HepG2 (cell line): ENCODE measurements around the gene BIRC5. TPM values are rescaled to one million over a fixed set of nuclear protein-coding genes. Genes with fewer than 3 reads are reported as not detected.

Source experiments
- ADNP ChIP-seq: sonication (generic); formaldehyde crosslinking; IDR thresholded peaks from 2 replicates; pipeline ENCODE4 v1.4.0; 2020; ENCODE audit warnings: missing genetic modification reagents
- HES4 ChIP-seq: sonication (generic); formaldehyde crosslinking; IDR thresholded peaks from 2 replicates; pipeline ENCODE4 v1.9.0; 2021; ENCODE audit warnings: mild to moderate bottlenecking, missing genetic modification reagents, borderline replicate concordance
- HNRNPL ChIP-seq: fragments of 200-400 bp; formaldehyde crosslinking; IDR thresholded peaks from 2 replicates; pipeline ENCODE4 v1.6.1; 2017; ENCODE audit warnings: mild to moderate bottlenecking, low read depth, low read length
- MBD4 ChIP-seq: IDR thresholded peaks from 2 replicates; pipeline ENCODE4 v1.6.1; 2012; ENCODE audit warnings: low read length, inconsistent platforms, borderline replicate concordance
- NFYC ChIP-seq: IDR thresholded peaks from 2 replicates; pipeline ENCODE4 v1.6.1; 2016; ENCODE audit warnings: missing genetic modification reagents, missing compliant biosample characterization
- PCBP2 ChIP-seq: fragments of 200-400 bp; formaldehyde crosslinking; optimal IDR thresholded peaks from 2 replicates; pipeline ENCODE3; 2018; ENCODE audit warnings: low read length, low read depth; ENCODE audit not compliant: poor library complexity, severe bottlenecking
- RARG ChIP-seq: sonication (generic); formaldehyde crosslinking; IDR thresholded peaks from 2 replicates; pipeline ENCODE4 v1.4.0; 2020; ENCODE audit warnings: low read depth, mild to moderate bottlenecking, missing genetic modification reagents
- SPEN ChIP-seq: sonication (generic); formaldehyde crosslinking; IDR thresholded peaks from 2 replicates; pipeline ENCODE4 v1.5.1; 2020; ENCODE audit warnings: low read depth, mild to moderate bottlenecking, missing genetic modification reagents
- TGIF2 ChIP-seq: IDR thresholded peaks from 2 replicates; pipeline ENCODE4 v1.6.1; 2016; ENCODE audit warnings: control low read depth, missing compliant biosample characterization
- ZBTB3 ChIP-seq: sonication (generic); formaldehyde crosslinking; IDR thresholded peaks from 2 replicates; pipeline ENCODE4 v1.4.0; 2020; ENCODE audit warnings: low read depth, mild to moderate bottlenecking, moderate library complexity, missing genetic modification reagents, borderline replicate concordance
- ZBTB7B ChIP-seq: sonication (generic); formaldehyde crosslinking; IDR thresholded peaks from 2 replicates; pipeline ENCODE4 v1.4.0; 2020; ENCODE audit warnings: missing genetic modification reagents
- ZFY ChIP-seq: sonication (generic); formaldehyde crosslinking; IDR thresholded peaks from 2 replicates; pipeline ENCODE4 v1.4.0; 2020; ENCODE audit warnings: missing genetic modification reagents
- ZIK1 ChIP-seq: sonication (generic); formaldehyde crosslinking; IDR thresholded peaks from 2 replicates; pipeline ENCODE4 v1.5.0; 2020; ENCODE audit warnings: mild to moderate bottlenecking, low read depth, missing genetic modification reagents, borderline replicate concordance
- ZNF678 ChIP-seq: sonication (generic); formaldehyde crosslinking; IDR thresholded peaks from 2 replicates; pipeline ENCODE4 v1.4.0; 2020; ENCODE audit warnings: mild to moderate bottlenecking, missing genetic modification reagents
- ZNF782 ChIP-seq: sonication (generic); formaldehyde crosslinking; IDR thresholded peaks from 2 replicates; pipeline ENCODE4 v1.4.0; 2020; ENCODE audit warnings: missing genetic modification reagents, mild to moderate bottlenecking, borderline replicate concordance
- ZNF839 ChIP-seq: sonication (generic); formaldehyde crosslinking; IDR thresholded peaks from 2 replicates; pipeline ENCODE4 v1.4.0; 2020; ENCODE audit warnings: missing genetic modification reagents, mild to moderate bottlenecking, borderline replicate concordance
- polyA plus RNA-seq, 8 experiments: library from polyadenylated mRNA; depleted of rRNA in 3 of 8; stranded (reverse) in 7 of 8; unstranded in 1 of 8; fragments of >200 nt; fragmentation: Illumina TruSeq in 4 of 8; extraction: Trizol in 4 of 8; gene quantifications; 2 replicates each; pipeline versions ENCODE4 v1.2.1 to v1.2.3, GENCODE V29; 2011 to 2016; ENCODE audit warnings: low read depth in 4 of 8, missing spikeins in 1 of 8, mixed read lengths in 1 of 8; ENCODE audit not compliant: insufficient read depth in 1 of 8
- total RNA-seq, 5 experiments: library from RNA; depleted of rRNA; stranded (reverse); fragments of >200 nt; fragmentation: Illumina TruSeq; extraction: Trizol; gene quantifications; 2 replicates each; pipeline ENCODE4 v1.2.3, GENCODE V29; 2016; ENCODE audit warnings: low read depth in 1 of 5
- TF ChIP-seq, protein P1 (sequence below): sonication (generic); formaldehyde crosslinking; IDR thresholded peaks from 2 replicates; pipeline ENCODE4 v1.5.0; 2020; ENCODE audit warnings: mild to moderate bottlenecking, missing genetic modification reagents
- TF ChIP-seq, protein P2 (sequence below): IDR thresholded peaks from 2 replicates; pipeline ENCODE4 v1.6.1; 2018; ENCODE audit warnings: missing genetic modification reagents, mild to moderate bottlenecking, missing compliant biosample characterization
- TF ChIP-seq, protein P3 (sequence below): sonication (generic); formaldehyde crosslinking; IDR thresholded peaks from 2 replicates; pipeline ENCODE4 v1.5.1; 2020; ENCODE audit warnings: missing genetic modification reagents, mild to moderate bottlenecking, borderline replicate concordance
- TF ChIP-seq, protein P4 (sequence below): sonication (generic); formaldehyde crosslinking; IDR thresholded peaks from 2 replicates; pipeline ENCODE4 v1.4.0; 2020; ENCODE audit warnings: missing genetic modification reagents

BIRC5 gene
- total and polyA plus RNA-seq, 2 of the 13 experiments (the other 11 are each of a cell fraction or from before 2014, with no cell fraction given) = 30.3 to 135 TPM

DNA sequence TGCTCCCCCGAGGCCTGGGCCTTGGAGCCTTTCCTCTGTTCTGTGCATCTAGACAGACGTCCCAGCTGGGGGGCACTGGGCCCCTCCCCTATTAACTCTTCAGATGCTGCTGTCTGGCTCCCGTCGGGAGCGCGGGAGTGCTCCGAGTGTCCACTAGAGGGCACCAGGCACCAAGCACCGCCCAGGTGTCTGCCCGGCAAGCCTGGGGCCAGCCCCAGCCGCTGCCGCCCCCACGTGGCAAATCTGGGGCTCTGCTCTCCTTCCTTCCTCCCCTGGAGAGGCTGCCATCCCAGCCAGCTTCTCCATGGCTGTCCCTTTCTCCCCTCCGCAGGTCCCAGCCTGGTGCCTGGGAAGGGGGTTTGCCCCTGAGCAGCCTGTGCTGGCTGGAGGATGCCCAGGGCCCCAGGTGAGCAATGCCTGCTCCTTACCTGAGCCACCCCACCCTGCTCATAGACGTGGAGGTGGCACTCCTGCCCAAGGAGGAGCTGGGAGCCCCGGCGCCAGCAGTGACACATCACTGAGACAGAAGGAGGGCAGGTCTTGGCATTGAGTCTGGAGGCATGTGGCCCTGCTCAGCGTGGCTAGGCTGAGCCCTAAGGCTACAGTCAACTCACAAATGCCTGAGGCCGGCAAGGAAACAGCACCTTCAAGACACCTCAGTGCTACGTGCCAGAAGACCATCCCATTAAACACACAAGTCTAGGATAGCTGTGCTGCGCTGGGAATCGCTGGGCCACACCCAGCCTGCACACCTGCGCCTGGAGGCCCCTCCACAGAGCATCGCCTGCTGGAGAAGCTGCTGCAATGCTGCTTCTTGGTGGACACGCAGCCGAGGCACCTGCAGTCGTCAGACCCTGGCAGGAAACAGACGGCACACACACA, 37.1 kb downstream of the BIRC5 start (continued):
- TF ChIP-seq, protein P1, sequence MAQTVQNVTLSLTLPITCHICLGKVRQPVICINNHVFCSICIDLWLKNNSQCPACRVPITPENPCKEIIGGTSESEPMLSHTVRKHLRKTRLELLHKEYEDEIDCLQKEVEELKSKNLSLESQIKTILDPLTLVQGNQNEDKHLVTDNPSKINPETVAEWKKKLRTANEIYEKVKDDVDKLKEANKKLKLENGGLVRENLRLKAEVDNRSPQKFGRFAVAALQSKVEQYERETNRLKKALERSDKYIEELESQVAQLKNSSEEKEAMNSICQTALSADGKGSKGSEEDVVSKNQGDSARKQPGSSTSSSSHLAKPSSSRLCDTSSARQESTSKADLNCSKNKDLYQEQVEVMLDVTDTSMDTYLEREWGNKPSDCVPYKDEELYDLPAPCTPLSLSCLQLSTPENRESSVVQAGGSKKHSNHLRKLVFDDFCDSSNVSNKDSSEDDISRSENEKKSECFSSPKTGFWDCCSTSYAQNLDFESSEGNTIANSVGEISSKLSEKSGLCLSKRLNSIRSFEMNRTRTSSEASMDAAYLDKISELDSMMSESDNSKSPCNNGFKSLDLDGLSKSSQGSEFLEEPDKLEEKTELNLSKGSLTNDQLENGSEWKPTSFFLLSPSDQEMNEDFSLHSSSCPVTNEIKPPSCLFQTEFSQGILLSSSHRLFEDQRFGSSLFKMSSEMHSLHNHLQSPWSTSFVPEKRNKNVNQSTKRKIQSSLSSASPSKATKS (CRISPR knock-in tag) = no peak
- TF ChIP-seq NFYC (CRISPR knock-in tag) (peak; percentile 47; the same call in 1 of the 2 replicates), ZNF782 (CRISPR knock-in tag) (no peak), HES4 (CRISPR knock-in tag) (no peak; the same call in 1 of the 2 replicates), ZBTB3 (CRISPR knock-in tag) (no peak), SPEN (CRISPR knock-in tag) (peak; percentile 77), MBD4 (no peak), ZNF678 (CRISPR knock-in tag) (no peak), ZIK1 (CRISPR knock-in tag) (no peak), RARG (CRISPR knock-in tag) (no peak), ZFY (CRISPR knock-in tag) (peak; percentile 46; the same call in 1 of the 2 replicates), ZBTB7B (CRISPR knock-in tag) (peak; percentile 94; the same call in 1 of the 2 replicates), HNRNPL (peak; percentile 83), TGIF2 (CRISPR knock-in tag) (no peak), ADNP (CRISPR knock-in tag) (no peak), ZNF839 (CRISPR knock-in tag) (no peak), PCBP2 (no peak)
- TF ChIP-seq, protein P2, sequence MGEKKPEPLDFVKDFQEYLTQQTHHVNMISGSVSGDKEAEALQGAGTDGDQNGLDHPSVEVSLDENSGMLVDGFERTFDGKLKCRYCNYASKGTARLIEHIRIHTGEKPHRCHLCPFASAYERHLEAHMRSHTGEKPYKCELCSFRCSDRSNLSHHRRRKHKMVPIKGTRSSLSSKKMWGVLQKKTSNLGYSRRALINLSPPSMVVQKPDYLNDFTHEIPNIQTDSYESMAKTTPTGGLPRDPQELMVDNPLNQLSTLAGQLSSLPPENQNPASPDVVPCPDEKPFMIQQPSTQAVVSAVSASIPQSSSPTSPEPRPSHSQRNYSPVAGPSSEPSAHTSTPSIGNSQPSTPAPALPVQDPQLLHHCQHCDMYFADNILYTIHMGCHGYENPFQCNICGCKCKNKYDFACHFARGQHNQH (CRISPR knock-in tag) = peak; percentile 88
- TF ChIP-seq, protein P3, sequence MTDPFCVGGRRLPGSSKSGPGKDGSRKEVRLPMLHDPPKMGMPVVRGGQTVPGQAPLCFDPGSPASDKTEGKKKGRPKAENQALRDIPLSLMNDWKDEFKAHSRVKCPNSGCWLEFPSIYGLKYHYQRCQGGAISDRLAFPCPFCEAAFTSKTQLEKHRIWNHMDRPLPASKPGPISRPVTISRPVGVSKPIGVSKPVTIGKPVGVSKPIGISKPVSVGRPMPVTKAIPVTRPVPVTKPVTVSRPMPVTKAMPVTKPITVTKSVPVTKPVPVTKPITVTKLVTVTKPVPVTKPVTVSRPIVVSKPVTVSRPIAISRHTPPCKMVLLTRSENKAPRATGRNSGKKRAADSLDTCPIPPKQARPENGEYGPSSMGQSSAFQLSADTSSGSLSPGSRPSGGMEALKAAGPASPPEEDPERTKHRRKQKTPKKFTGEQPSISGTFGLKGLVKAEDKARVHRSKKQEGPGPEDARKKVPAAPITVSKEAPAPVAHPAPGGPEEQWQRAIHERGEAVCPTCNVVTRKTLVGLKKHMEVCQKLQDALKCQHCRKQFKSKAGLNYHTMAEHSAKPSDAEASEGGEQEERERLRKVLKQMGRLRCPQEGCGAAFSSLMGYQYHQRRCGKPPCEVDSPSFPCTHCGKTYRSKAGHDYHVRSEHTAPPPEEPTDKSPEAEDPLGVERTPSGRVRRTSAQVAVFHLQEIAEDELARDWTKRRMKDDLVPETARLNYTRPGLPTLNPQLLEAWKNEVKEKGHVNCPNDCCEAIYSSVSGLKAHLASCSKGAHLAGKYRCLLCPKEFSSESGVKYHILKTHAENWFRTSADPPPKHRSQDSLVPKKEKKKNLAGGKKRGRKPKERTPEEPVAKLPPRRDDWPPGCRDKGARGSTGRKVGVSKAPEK (CRISPR knock-in tag) = no peak
- TF ChIP-seq, protein P4, sequence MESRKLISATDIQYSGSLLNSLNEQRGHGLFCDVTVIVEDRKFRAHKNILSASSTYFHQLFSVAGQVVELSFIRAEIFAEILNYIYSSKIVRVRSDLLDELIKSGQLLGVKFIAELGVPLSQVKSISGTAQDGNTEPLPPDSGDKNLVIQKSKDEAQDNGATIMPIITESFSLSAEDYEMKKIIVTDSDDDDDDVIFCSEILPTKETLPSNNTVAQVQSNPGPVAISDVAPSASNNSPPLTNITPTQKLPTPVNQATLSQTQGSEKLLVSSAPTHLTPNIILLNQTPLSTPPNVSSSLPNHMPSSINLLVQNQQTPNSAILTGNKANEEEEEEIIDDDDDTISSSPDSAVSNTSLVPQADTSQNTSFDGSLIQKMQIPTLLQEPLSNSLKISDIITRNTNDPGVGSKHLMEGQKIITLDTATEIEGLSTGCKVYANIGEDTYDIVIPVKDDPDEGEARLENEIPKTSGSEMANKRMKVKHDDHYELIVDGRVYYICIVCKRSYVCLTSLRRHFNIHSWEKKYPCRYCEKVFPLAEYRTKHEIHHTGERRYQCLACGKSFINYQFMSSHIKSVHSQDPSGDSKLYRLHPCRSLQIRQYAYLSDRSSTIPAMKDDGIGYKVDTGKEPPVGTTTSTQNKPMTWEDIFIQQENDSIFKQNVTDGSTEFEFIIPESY (CRISPR knock-in tag) = peak; percentile 80
